MM.1S (cell line): ENCODE measurements around the gene LRRIQ4.

ENCODE experiments used
- DNase-seq: peaks from one replicate; pipeline ENCODE4 v3.0.0-alpha.2; 2015
- H2AFZ ChIP-seq: fragments of 300-600 bp; sonication (generic); 2 replicates; pipeline ENCODE4 v1.6.0; 2016; ENCODE audit warnings: antibody characterized with exemption, low read length
- H3F3A ChIP-seq: fragments of 300-600 bp; sonication (generic); 2 replicates; pipeline ENCODE4 v1.6.1; 2016; ENCODE audit warnings: mild to moderate bottlenecking, antibody characterized with exemption, low read length, moderate library complexity, mixed read lengths; ENCODE audit not compliant: insufficient read depth
- H3K27ac ChIP-seq: fragments of 300-600 bp; sonication (generic); 2 replicates; pipeline ENCODE4 v1.5.1; 2016; ENCODE audit warnings: mild to moderate bottlenecking, low read length
- H3K27me3 ChIP-seq: fragments of 300-600 bp; sonication (generic); replicated peaks from 2 replicates; pipeline ENCODE4 v1.6.0; 2016; ENCODE audit warnings: low read length; ENCODE audit not compliant: insufficient read depth
- H3K36me3 ChIP-seq: fragments of 300-600 bp; sonication (generic); replicated peaks from 2 replicates; pipeline ENCODE4 v1.6.1; 2016; ENCODE audit warnings: mild to moderate bottlenecking, low read length, mixed read lengths; ENCODE audit not compliant: insufficient read depth
- H3K4me1 ChIP-seq: fragments of 300-600 bp; sonication (generic); 2 replicates; pipeline ENCODE4 v1.6.1; 2016; ENCODE audit warnings: low read length, mixed read lengths
- H3K4me2 ChIP-seq: fragments of 300-600 bp; sonication (generic); 2 replicates; pipeline ENCODE4 v1.6.0; 2016; ENCODE audit warnings: low read depth, low read length
- H3K4me3 ChIP-seq: fragments of 300-600 bp; sonication (generic); 2 replicates; pipeline ENCODE4 v1.5.1; 2016; ENCODE audit warnings: low read length, mixed read lengths
- H3K79me2 ChIP-seq: fragments of 300-600 bp; sonication (generic); 2 replicates; pipeline ENCODE4 v1.6.1; 2016; ENCODE audit warnings: mixed run types, low read length, mixed read lengths
- H3K9ac ChIP-seq: fragments of 300-600 bp; sonication (generic); 2 replicates; pipeline ENCODE4 v1.6.1; 2016; ENCODE audit warnings: low read length, mixed read lengths
- H3K9me2 ChIP-seq: fragments of 300-600 bp; sonication (generic); replicated peaks from 2 replicates; pipeline ENCODE4 v1.6.1; 2016; ENCODE audit warnings: mild to moderate bottlenecking, low read length, mixed read lengths; ENCODE audit not compliant: insufficient read depth
- H3K9me3 ChIP-seq: fragments of 300-600 bp; sonication (generic); replicated peaks from 2 replicates; pipeline ENCODE4 v1.6.1; 2016; ENCODE audit warnings: mild to moderate bottlenecking, low read length, mixed read lengths; ENCODE audit not compliant: insufficient read depth
- H4K20me1 ChIP-seq: fragments of 300-600 bp; sonication (generic); 2 replicates; pipeline ENCODE4 v1.6.1; 2016; ENCODE audit warnings: mild to moderate bottlenecking, low read length, moderate library complexity, mixed read lengths; ENCODE audit not compliant: insufficient read depth
- EZH2 ChIP-seq: fragments of 300-600 bp; sonication (generic); optimal IDR thresholded peaks from 2 replicates; pipeline ENCODE3; 2017; ENCODE audit warnings: low read depth, mild to moderate bottlenecking, antibody characterized with exemption, low read length, mixed read lengths
- EZH2phosphoT487 ChIP-seq: fragments of 300-600 bp; sonication (generic); IDR thresholded peaks from 2 replicates; pipeline ENCODE4 v1.6.1; 2018; ENCODE audit warnings: antibody characterized with exemption, low read length
- TF ChIP-seq, protein P1 (sequence below): fragments of 300-600 bp; sonication (generic); IDR thresholded peaks from 2 replicates; pipeline ENCODE4 v1.5.1; 2016; ENCODE audit warnings: antibody characterized with exemption, low read length, mixed read lengths

LRRIQ4 gene

DNA sequence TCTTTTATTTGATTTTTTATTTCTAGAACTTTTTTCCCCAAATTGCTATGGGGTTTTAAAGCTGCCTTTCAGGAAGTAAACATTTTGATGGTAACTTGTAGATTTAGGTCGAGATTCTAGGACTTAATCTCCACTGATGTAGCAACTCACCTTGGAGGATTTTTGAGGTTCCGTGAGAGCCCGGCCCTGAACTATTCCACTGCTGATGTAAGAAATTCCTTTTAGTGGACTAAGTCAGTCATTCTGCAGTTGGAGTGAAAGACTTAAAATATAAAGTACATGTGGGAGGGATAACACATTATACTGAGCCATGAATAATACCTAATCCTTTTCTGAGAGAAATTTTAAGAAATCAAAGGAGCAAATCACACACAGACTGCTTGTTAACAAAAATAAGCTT, 12.6 kb downstream of the LRRIQ4 start:
- no peak overlapping the region for H3K4me3 ChIP-seq
- no peaks in the 10 kb centered on the region for H3K79me2 ChIP-seq
- no peaks in the 10 kb centered on the region for H3K9me3 ChIP-seq
- H3K4me2 ChIP-seq = no peak overlapping the region
- H3K9me2 ChIP-seq = no peaks in the 10 kb centered on the region
- no peaks in the 10 kb centered on the region for H4K20me1 ChIP-seq
- H3K4me1 ChIP-seq = peaks cover 17% of the 10 kb centered on the region
- no peak overlapping the region for H3K27ac ChIP-seq
- H3K9ac ChIP-seq = no peak overlapping the region
- no peaks in the 10 kb centered on the region for H3K27me3 ChIP-seq
- DNase-seq = no peak
- peaks cover 11% of the 10 kb centered on the region for H3F3A ChIP-seq
- no peak overlapping the region for H2AFZ ChIP-seq
- H3K36me3 ChIP-seq = no peaks in the 10 kb centered on the region
- TF ChIP-seq EZH2phosphoT487 (no peak), EZH2 (no peak)
- TF ChIP-seq, protein P1, sequence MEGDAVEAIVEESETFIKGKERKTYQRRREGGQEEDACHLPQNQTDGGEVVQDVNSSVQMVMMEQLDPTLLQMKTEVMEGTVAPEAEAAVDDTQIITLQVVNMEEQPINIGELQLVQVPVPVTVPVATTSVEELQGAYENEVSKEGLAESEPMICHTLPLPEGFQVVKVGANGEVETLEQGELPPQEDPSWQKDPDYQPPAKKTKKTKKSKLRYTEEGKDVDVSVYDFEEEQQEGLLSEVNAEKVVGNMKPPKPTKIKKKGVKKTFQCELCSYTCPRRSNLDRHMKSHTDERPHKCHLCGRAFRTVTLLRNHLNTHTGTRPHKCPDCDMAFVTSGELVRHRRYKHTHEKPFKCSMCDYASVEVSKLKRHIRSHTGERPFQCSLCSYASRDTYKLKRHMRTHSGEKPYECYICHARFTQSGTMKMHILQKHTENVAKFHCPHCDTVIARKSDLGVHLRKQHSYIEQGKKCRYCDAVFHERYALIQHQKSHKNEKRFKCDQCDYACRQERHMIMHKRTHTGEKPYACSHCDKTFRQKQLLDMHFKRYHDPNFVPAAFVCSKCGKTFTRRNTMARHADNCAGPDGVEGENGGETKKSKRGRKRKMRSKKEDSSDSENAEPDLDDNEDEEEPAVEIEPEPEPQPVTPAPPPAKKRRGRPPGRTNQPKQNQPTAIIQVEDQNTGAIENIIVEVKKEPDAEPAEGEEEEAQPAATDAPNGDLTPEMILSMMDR = no peak

DNA sequence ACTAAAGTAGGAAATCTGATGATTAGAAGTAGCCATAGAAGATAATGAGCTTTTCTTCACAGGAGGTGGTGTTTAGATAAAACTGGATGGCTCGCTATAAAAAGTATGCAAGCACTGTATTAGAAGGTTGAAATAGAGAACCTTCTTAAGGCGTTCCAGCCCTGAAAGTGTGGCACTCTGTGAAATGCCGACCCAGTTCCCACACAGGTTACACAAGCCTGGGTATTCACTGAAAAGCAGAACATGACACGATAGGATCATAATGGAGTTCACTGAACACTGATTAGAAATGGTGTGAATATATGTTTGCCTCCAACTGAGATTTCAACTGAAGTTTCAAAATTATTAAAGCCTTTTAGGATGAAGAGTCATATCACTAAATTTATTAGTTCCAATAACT, 15.0 kb downstream of the LRRIQ4 start:
- Histone ChIP-seq H3K9me3 (no peaks in the 10 kb centered on the region), H3K27ac (no peak overlapping the region), H3K4me1 (peaks cover 17% of the 10 kb centered on the region), H3K27me3 (no peaks in the 10 kb centered on the region), H3K4me2 (no peak overlapping the region), H3K9me2 (no peaks in the 10 kb centered on the region), H3K36me3 (no peaks in the 10 kb centered on the region), H3K79me2 (no peaks in the 10 kb centered on the region), H3F3A (peaks cover 11% of the 10 kb centered on the region), H3K9ac (no peak overlapping the region), H2AFZ (no peak overlapping the region), H3K4me3 (no peak overlapping the region), H4K20me1 (no peaks in the 10 kb centered on the region)
- DNase-seq = no peak
- TF ChIP-seq EZH2 (no peak), EZH2phosphoT487 (no peak)
- TF ChIP-seq, protein P1 = no peak

DNA sequence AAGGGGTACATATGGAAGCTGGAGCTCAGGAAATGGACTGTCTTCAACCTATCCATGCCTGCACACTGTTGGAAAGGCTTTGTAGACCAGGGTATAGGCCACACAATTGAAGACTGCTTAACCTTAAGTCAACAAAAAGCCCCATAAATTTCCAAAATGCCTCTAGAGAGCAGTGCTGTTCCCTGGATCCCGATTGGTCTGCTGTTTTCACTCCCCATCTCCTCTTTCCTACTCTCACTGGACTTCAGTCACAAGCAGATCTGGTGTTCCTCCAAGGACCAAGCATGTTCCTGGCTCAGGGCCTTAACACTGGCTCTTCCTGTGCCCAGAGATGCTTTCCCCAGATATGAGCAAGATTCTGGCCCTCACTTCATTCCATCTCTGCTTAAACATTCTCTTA, 22.9 kb downstream of the LRRIQ4 start:
- H3K4me1 ChIP-seq = 0 out of 2 replicates have a peak, but pooled peaks cover 9% of the 10 kb centered on the region
- H3K9me3 ChIP-seq = no peaks in the 10 kb centered on the region
- H3K27ac ChIP-seq = no peak overlapping the region
- H3K9ac ChIP-seq = no peak overlapping the region
- no peaks in the 10 kb centered on the region for H3K9me2 ChIP-seq
- H3K79me2 ChIP-seq = no peaks in the 10 kb centered on the region
- H3K4me3 ChIP-seq = no peak overlapping the region
- H3K36me3 ChIP-seq = no peaks in the 10 kb centered on the region
- no peaks in the 10 kb centered on the region for H3K27me3 ChIP-seq
- no peak for DNase-seq
- H2AFZ ChIP-seq = no peak overlapping the region
- H3F3A ChIP-seq = no peaks in the 10 kb centered on the region
- H4K20me1 ChIP-seq = no peaks in the 10 kb centered on the region
- no peak overlapping the region for H3K4me2 ChIP-seq
- TF ChIP-seq EZH2 = no peak
- TF ChIP-seq, protein P1 = no peak
- no peak for TF ChIP-seq EZH2phosphoT487
